Kidney glomerular epithelial cell (primary cell): Measurements from ENCODE around the gene GUCY2F.

Experiments
- DNase-seq: peaks from one replicate; lab custom pipeline; 2025; lab: John Stamatoyannopoulos, UW

Gene GUCY2F

GRCh38 chrX:109393859-109394258 lies 88.0 kb downstream of the GUCY2F start:
- no peak for DNase-seq

DNA sequence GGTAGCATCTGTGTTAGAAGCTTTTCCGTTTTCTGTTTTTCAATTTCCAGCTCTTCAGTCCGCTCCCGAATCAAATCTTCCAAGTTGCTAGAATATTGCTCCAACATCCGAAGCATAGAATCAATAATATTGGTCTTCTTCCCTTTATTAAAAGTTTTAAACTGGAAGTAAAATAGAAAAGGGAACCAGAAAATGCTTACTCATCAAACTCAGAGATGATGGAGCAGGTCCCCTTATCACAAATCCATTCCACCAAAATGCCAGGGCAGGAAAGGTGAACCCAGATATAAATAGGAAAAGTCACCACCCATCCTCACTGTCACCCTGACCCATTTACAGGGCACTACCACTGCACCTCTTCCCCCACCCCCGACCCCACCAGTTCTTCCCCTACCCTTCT lies 89.0 kb downstream of the GUCY2F start:
- DNase-seq = no peak

DNA sequence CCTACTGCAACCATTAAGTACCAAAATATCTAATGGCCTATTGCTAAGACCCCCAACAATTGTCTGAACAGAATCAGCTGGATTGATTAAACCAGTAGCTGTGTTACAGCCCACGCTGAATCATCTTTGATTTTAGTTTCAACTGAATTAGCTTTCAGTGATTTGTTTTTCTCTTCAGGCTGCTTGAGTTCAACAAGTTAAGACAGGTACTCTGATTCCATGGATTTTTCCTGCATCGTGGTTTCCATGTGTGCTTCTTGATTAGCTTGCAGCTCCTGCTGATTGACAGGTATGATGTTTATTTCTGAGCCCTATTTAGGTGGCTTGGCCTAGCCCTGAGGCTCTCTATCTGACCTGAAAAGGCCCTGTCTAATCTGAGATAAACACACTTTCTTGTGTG lies 91.3 kb downstream of the GUCY2F start:
- DNase-seq = no peak

- no peak for DNase-seq
Observed at GRCh38 chrX:109389917-109390316, 92.0 kb downstream of the GUCY2F start.

- DNase-seq = peak; percentile 7
Observed at GRCh38 chrX:109384699-109385098, 97.2 kb downstream of the GUCY2F start.

GRCh38 chrX:109382332-109382731 lies 99.6 kb downstream of the GUCY2F start:
- no peak for DNase-seq

DNA sequence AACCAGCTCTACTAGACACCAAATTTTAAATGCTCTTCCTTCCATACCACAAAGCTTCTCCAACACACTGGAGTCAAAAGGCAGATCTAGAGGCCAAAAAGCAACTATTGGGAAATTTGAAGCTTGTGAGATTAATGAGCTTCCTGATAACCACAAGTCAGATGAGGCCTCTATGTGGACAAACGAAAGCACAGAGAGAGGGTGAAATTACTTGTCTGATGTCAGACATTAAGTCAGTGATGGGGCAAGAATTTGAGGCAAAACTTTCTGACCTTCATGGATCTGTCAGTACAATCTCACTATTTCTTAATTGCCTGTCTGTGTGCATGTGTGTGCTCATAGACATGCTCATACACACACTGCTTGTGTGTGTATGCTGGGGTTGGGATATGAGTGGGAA lies 103.6 kb downstream of the GUCY2F start:
- no peak for DNase-seq

DNA sequence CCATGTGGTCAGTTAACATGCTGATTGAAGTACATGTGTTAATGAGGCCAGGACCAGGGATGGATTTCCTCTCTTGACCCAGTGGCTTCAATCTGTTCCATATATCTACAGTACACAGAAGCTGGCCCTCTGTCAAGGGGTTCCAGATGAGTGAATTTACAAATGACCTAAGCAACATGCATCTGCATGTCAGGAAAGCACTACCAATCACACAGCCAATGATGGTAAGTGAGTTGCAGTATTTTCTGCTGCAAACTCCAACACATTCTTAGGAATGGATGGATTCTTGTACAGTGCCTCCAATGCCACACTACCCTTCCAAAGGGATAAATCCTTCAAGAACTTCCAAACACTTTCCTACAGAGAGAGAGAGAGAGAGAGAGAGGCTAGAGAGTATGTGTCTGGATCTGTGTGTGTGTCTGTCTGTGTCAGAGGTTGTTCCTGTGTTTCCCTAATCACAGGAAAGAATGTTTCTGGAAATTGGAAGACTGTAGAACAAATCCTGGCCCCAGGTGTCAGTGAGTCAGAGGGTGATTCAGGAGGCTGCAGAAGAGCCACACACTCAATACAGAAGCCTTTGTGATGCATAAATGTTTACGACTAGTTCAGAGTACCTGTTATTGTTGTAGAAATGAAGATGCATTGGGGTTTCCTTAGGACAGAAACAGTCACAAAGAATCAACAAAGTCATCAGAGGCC lies 107.5 kb downstream of the GUCY2F start:
- DNase-seq = peak; percentile 2

GRCh38 chrX:109373468-109373867 lies 108.4 kb downstream of the GUCY2F start:
- no peak for DNase-seq

DNA sequence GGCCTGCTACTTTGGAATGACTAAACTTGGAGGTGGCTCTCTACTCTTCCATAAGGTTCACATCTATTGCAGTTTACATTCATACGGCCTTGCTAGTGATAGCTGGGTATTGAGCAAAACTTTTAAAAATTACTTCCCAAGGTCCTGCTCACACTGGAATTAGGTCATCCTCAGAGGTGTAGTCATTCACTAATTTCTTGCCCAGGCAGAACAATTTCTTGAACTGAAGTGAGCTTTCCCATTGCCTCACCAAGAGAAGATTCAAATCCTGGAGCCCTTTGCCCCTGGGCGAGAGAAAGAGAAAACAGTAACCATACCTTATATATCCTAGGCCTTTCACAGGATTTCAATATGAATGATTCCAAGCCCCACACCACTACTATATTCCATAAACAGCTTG lies 109.2 kb downstream of the GUCY2F start:
- peak; percentile 0 for DNase-seq

DNA sequence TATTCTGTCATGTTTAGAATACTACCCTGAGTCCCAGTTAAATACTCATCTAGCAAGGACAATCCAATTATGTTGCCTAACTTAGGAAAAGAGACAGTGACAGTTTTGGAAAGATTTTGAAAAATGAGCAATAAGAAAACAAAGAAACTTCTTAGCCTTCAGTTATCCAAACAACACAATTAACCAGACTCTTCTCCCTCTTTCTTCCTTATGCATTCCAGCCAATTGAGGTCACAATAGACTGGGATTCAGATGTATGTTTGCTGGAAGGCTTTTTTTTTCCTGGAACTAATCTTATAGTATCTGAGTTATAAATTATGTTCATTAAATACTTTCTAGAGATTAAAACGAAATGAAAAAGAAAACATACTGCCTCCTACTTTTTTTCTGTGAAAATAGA lies 109.6 kb downstream of the GUCY2F start:
- DNase-seq = peak; percentile 0

GRCh38 chrX:109362101-109362500 lies 119.8 kb downstream of the GUCY2F start:
- DNase-seq = no peak

DNA sequence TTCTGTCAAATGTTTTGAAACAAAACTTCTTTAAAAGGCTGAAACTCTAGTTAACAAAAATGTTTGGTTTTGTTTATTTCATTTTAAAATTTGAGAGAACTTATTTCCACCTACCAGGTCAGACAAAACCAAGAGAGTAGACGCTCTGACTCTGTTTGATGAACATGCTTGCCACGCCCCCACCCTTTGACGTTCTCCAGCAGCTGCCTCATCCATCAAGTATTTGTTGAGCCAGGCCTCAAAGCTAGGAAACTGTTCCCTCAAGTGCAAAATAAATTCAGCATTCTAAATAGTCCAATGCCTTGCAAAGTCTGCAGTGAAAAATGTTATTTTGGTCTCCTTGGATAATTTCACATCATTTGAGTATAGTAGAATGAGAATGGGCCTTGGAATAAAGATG lies 121.6 kb downstream of the GUCY2F start:
- no peak for DNase-seq

DNA sequence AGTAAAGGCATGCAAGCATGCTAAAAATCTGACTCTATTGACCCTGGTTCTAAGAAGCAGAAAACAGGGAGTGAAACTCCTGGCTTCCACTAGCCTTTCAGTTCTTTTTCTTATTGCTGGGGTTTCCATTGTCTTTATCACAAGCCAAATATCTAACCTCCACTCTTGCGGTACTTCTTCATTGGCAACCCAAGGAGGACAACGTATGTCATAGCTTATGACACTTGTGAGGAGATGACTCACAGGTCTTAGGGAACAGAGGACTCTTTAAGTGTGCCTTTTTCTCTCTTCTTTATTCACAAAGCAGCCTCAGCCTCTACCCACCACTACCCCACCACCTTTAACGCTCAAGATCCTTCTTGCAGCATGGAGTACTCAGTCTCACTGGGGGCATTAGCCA lies 124.2 kb downstream of the GUCY2F start:
- no peak for DNase-seq

DNA sequence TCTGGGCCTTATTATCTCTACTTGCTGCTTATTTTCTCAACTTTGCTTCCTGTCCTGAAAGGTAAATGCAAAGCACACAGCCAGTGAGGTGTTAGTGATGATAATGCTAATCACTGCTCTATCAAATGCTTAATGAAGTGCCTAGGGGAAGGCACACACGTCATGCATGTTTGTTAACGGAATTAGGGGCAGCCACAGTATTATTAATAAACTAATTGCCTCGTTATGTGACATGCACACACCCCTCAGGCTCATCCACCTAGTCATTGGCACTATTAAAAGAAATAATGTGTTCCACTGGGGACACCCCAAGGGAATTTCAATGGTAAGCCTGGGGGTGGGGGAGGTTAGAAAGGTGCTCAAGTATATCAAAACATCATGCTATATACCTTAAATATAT lies 125.2 kb downstream of the GUCY2F start:
- DNase-seq = no peak

DNA sequence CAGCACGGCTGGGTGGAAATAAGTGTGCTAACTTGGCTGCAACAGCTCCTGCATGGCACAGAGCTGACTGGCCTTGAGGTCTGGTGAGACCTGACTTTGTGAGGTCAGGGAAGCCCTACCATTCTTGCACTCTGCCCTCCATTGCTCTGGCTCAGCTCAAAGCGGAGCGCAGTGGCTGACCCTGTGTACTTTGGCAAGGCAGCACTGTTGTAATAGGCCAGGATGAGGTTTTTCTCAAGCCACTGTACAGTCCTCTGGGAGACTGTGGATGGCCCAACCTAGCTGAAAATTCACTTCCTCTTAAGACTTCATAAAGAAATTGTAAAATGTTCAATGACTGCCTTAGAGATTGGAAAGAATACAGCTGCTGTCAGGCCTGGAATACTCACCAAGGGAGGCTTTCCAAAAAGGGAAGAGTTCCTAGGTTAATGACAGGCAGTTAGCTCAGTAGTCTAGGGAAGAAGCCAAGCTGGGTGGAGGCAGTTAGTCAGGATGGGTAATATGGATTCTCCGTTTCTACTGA lies 129.8 kb downstream of the GUCY2F start:
- no peak for DNase-seq

DNA sequence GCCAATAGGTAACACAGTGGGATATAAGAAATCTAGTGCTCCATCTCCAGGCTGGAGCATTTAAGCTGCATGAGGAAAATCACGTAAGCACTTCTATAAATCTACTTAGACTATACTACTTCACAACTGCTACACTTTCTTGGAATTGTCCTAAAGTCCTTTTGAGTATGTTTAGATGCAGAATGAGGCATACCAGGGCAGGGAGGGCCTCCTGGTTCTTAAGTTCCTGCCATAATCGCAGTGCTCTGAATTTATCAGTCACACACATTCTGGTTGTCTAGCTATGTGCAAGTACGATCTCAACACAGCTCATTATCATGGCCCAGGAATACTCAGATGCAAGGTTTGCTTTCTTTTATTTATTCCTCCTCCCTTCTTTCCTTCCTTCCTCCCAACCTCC lies 130.3 kb downstream of the GUCY2F start:
- no peak for DNase-seq

DNA sequence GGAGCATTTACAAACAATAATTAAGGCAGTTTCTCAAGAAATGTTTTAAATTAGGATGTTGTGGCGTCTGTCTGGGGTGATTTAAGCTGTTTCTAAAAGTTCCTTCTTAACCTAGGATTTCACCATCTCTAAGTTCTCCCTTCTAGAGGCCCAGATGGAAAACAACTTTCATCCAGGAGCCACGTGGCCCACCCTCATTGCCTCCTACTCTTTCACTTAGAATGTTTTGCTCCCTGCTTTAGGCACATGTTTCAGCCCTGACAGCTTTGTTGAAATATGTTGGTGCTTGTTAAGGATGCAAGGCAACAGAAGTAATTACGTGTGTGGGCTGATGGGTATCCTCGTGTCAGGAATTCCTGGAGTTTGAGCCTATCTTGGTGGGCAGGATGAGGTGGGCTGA lies 131.3 kb downstream of the GUCY2F start:
- DNase-seq = no peak

- DNase-seq = no peak
Observed at GRCh38 chrX:109350051-109350450, 131.8 kb downstream of the GUCY2F start.

GRCh38 chrX:109347632-109348031 lies 134.3 kb downstream of the GUCY2F start:
- peak; percentile 4 for DNase-seq

- no peak for DNase-seq
Observed at GRCh38 chrX:109346491-109346890, 135.4 kb downstream of the GUCY2F start.

DNA sequence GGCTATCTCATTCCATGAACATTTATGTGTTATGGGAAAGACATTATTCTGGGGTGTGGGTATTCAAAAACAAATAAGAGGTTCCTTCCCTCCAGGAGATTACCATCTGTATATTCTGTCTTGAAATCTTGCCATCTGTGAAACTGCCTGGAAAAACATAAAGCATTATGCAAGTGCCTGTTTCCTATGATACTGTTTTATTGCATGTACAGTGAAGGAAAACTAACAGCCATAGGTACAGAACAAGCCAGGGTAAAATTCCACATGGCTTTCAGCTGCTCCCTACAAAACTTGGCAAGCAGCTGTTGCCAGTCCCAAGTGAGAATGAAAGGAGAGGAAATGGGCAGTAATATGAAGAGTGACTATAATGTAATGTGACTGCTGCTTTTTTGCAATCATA lies 136.0 kb downstream of the GUCY2F start:
- no peak for DNase-seq

- no peak for DNase-seq
Observed at GRCh38 chrX:109344678-109345077, 137.2 kb downstream of the GUCY2F start.

GRCh38 chrX:109344101-109344500 lies 137.8 kb downstream of the GUCY2F start:
- DNase-seq = no peak
